Loucy (cell line): ENCODE measurements around the gene ILF3.

ENCODE experiments used
- H2AFZ ChIP-seq: fragments of 200-600 bp; sonication (generic); 2 replicates; pipeline ENCODE4 v1.6.0; 2016; ENCODE audit warnings: antibody characterized with exemption, mild to moderate bottlenecking, low read length, moderate library complexity
- H3F3A ChIP-seq: fragments of 200-600 bp; 2 replicates; pipeline ENCODE4 v1.6.0; 2016; ENCODE audit warnings: antibody characterized with exemption, low read depth, mild to moderate bottlenecking
- H3K27me3 ChIP-seq: fragments of 200-600 bp; sonication (generic); 2 replicates; pipeline ENCODE4 v1.6.1; 2014; ENCODE audit warnings: low read length, mild to moderate bottlenecking; ENCODE audit not compliant: insufficient read depth, poor library complexity, severe bottlenecking
- H3K36me3 ChIP-seq: fragments of 200-600 bp; sonication (generic); 2 replicates; pipeline ENCODE4 v1.6.1; 2016; ENCODE audit warnings: low read length; ENCODE audit not compliant: insufficient read depth
- H3K4me1 ChIP-seq: fragments of 200-600 bp; sonication (generic); 2 replicates; pipeline ENCODE4 v1.5.1; 2014; ENCODE audit warnings: low read length, mild to moderate bottlenecking; ENCODE audit not compliant: insufficient read depth, poor library complexity, severe bottlenecking
- H3K4me2 ChIP-seq: fragments of 200-600 bp; sonication (generic); 2 replicates; pipeline ENCODE4 v1.6.0; 2014; ENCODE audit warnings: antibody characterized with exemption, low read length, low read depth, mild to moderate bottlenecking; ENCODE audit not compliant: poor library complexity, severe bottlenecking
- H3K4me3 ChIP-seq: fragments of 200-600 bp; sonication (generic); 2 replicates; pipeline ENCODE4 v1.5.1; 2014; ENCODE audit warnings: low read length, mild to moderate bottlenecking, mixed read lengths; ENCODE audit not compliant: poor library complexity, severe bottlenecking
- H3K79me2 ChIP-seq: fragments of 200-600 bp; sonication (generic); 2 replicates; pipeline ENCODE4 v1.6.1; 2014; ENCODE audit warnings: low read length; ENCODE audit not compliant: insufficient read depth
- H3K9ac ChIP-seq: fragments of 200-600 bp; sonication (generic); 2 replicates; pipeline ENCODE4 v1.6.0; 2014; ENCODE audit warnings: mild to moderate bottlenecking, low read depth, low read length, moderate library complexity; ENCODE audit not compliant: poor library complexity, severe bottlenecking
- H3K9me2 ChIP-seq: fragments of 200-600 bp; sonication (generic); replicated peaks from 2 replicates; pipeline ENCODE4 v1.6.1; 2016; ENCODE audit warnings: low read depth, low read length, mixed read lengths
- H3K9me3 ChIP-seq: fragments of 200-600 bp; sonication (generic); 2 replicates; pipeline ENCODE4 v1.6.1; 2014; ENCODE audit warnings: mild to moderate bottlenecking, antibody characterized with exemption, low read length, low read depth; ENCODE audit not compliant: insufficient read depth
- H4K20me1 ChIP-seq: fragments of 200-600 bp; sonication (generic); 2 replicates; pipeline ENCODE4 v1.6.0; 2014; ENCODE audit warnings: antibody characterized with exemption, low read length, mild to moderate bottlenecking; ENCODE audit not compliant: insufficient read depth, poor library complexity, severe bottlenecking
- CTCF ChIP-seq: fragments of 200-600 bp; sonication (generic); conservative IDR thresholded peaks from 2 replicates; pipeline ENCODE4 v1.5.1; 2014; ENCODE audit warnings: mild to moderate bottlenecking, antibody characterized with exemption, low read length
- EZH2phosphoT487 ChIP-seq: fragments of 200-600 bp; IDR thresholded peaks from 2 replicates; pipeline ENCODE4 v1.6.1; 2018; ENCODE audit warnings: antibody characterized with exemption, mild to moderate bottlenecking, moderate library complexity, borderline replicate concordance

The ILF3 gene

GRCh38 chr19:10653732-10654609 is at the start of gene ILF3:
Gene ILF3, plus strand, starts transcription at chr19:10654346. Its CDS starts 16,260 bp downstream, at chr19:10670606.
- peaks cover 70% of the 10 kb centered on the region for H3K79me2 ChIP-seq

DNA sequence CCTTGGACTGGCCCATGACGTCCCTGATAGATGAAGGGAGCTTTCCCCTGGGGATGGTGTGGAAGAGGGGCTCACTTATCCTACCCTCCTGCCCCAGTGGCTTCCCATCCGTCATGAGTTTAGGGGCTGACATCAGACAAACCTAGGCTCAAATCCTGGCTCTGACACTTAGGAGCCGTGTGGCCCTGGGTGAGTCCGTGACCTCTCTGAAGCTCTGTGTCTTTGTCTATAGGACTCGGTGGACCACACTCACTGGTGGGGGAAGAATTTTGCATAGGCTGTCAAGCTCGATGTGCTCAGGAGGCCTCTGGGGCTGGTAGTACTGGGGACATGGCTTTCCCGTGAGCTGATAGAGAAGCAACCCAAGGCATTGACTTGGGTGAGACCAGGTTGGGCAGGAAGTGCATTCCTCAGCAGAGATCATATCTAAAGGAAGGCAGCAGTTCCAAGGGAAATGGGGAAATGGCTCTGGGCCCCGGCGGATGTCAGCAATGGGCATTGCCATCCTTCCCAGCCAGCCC is 49.6 kb upstream of the ILF3 start:
- H3K9me3 ChIP-seq, result no peaks in the 10 kb centered on the region
- peak overlapping the region; percentile 93 for H3K9ac ChIP-seq
- no peaks in the 10 kb centered on the region for H3K27me3 ChIP-seq
- peaks cover 22% of the 10 kb centered on the region for H3K4me1 ChIP-seq
- H3F3A ChIP-seq, result peaks cover 4% of the 10 kb centered on the region; the same call in 1 of the 2 replicates
- H3K36me3 ChIP-seq, result no peaks in the 10 kb centered on the region
- H3K4me3 ChIP-seq, result peak overlapping the region; percentile 93
- peaks cover 27% of the 10 kb centered on the region for H3K79me2 ChIP-seq
- TF ChIP-seq CTCF, result no peak
- no peak for TF ChIP-seq EZH2phosphoT487
- H2AFZ ChIP-seq, result no peak overlapping the region
- peaks cover 17% of the 10 kb centered on the region for H4K20me1 ChIP-seq
- peak overlapping the region; percentile 93 for H3K4me2 ChIP-seq
- H3K9me2 ChIP-seq, result no peaks in the 10 kb centered on the region

More at GRCh38 chr19:10653732-10654609, at the start of gene ILF3:
- Histone ChIP-seq H3K4me2 (peak within 1 kb of the TSS; percentile 87), H3K27me3 (peaks cover 8% of the 10 kb centered on the region), H3K4me3 (peak within 1 kb of the TSS; percentile 86), H3K36me3 (no peaks in the 10 kb centered on the region), H3F3A (no peaks in the 10 kb centered on the region), H2AFZ (peak within 1 kb of the TSS; percentile 84), H3K9ac (peak within 1 kb of the TSS; percentile 99), H3K4me1 (peaks cover 32% of the 10 kb centered on the region), H4K20me1 (peaks cover 43% of the 10 kb centered on the region), H3K9me2 (no peaks in the 10 kb centered on the region), H3K9me3 (no peaks in the 10 kb centered on the region)
- TF ChIP-seq EZH2phosphoT487, result no peak
- TF ChIP-seq CTCF, result no peak

GRCh38 chr19:10611907-10612306 is 42.2 kb upstream of the ILF3 start:
- Histone ChIP-seq H3F3A (no peaks in the 10 kb centered on the region), H3K9me2 (no peaks in the 10 kb centered on the region), H3K4me1 (peaks cover 6% of the 10 kb centered on the region), H3K27me3 (no peaks in the 10 kb centered on the region), H3K4me2 (no peak overlapping the region), H3K4me3 (no peak overlapping the region), H3K36me3 (no peaks in the 10 kb centered on the region), H2AFZ (no peak overlapping the region), H3K9ac (no peak overlapping the region), H3K9me3 (no peaks in the 10 kb centered on the region), H4K20me1 (no peaks in the 10 kb centered on the region), H3K79me2 (no peaks in the 10 kb centered on the region)
- no peak for TF ChIP-seq EZH2phosphoT487
- TF ChIP-seq CTCF, result no peak
